ENCODE data around the gene ST3GAL2.
"Not testable (repeated sequence)": the region's sequence is repeated elsewhere in the genome, so short reads cannot be mapped to it uniquely, and the experiment has no call there.

The ST3GAL2 gene

GRCh38 chr16:70332728-70333127, 106.2 kb downstream of the ST3GAL2 start:
- DNase-seq (ENCODE audit: low spot score), result not testable (repeated sequence)

GRCh38 chr16:70331588-70332358, 107.1 kb downstream of the ST3GAL2 start:
- no peak for DNase-seq (ENCODE audit: low spot score)

GRCh38 chr16:70331091-70331490, 107.8 kb downstream of the ST3GAL2 start:
- no peak for DNase-seq (ENCODE audit: low spot score)
